CD1c-positive myeloid dendritic cell (primary cell): Measurements from ENCODE around the gene RBM15.

Experiments
- DNase-seq: peaks from one replicate; pipeline ENCODE4 v3.0.0-alpha.2; 2016; ENCODE audit errors: extremely low spot score

Gene RBM15

GRCh38 chr1:110355321-110355720 lies 16.1 kb downstream of the RBM15 start:
- DNase-seq, result no peak

GRCh38 chr1:110356379-110356778 lies 17.2 kb downstream of the RBM15 start:
- DNase-seq, result no peak

- DNase-seq, result no peak
Measured at GRCh38 chr1:110360431-110360830, 21.3 kb downstream of the RBM15 start.

DNA sequence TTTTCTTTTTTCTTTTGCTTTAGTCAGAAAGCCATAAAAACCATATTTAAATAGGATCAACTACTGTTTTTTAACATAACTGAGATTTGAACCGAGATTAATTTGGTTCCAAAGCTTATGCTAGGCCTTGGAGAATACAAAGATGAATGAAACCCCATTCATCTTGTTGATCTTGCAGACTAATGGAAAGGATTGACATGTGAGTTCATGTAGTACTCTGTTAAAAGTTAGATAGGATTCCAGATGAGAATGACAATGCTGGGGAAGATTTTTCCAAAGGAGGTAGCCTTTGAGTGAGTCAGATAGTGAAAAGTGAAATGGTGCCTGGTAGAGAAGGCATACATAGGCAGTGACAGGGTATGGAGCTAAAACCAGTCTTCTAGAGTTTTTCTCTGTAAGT lies 22.7 kb downstream of the RBM15 start:
- DNase-seq, result no peak

- DNase-seq, result no peak
Measured at GRCh38 chr1:110364221-110364620, 25.0 kb downstream of the RBM15 start.

DNA sequence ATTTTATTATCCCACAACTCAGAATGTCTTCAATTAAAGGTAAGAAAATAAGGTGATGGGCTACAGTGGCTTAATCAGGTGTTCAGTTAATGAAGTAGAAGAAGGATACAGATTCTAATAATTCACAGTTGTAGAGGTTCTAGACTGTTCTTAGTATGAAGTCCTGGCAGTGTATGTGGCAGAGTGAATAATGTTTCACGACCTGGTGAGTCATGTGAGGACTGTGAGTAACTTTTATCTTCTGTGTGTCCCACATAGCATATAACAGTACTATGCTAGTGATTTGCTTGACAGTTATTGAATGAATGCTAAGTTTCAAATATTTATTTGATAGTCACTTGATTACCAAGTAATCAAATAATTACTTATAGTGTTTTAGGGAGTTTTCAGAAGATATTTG lies 31.6 kb downstream of the RBM15 start:
- DNase-seq, result no peak

DNA sequence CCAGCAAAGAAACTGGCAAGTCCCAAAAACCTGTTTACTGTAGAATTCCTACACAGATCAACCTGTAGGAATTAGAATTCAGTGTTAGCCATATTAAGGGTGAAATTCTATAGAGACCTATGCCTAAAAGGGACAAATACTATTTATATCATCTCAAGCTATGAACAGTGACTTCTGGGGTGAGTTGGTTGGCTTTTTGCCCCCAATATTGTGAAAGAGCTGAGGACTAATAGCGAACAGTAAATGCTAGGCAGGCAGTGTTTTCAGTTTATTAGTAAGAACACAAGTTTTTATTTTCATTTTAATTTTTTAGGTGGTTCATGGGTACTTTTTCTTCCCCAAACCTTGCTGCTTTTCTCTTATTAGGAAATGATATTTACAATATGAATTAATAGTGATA lies 36.3 kb downstream of the RBM15 start:
- no peak for DNase-seq

GRCh38 chr1:110380672-110381283 lies 41.6 kb downstream of the RBM15 start:
- peak; percentile 44 for DNase-seq

GRCh38 chr1:110383251-110383990 lies 44.2 kb downstream of the RBM15 start:
- DNase-seq, result no peak

DNA sequence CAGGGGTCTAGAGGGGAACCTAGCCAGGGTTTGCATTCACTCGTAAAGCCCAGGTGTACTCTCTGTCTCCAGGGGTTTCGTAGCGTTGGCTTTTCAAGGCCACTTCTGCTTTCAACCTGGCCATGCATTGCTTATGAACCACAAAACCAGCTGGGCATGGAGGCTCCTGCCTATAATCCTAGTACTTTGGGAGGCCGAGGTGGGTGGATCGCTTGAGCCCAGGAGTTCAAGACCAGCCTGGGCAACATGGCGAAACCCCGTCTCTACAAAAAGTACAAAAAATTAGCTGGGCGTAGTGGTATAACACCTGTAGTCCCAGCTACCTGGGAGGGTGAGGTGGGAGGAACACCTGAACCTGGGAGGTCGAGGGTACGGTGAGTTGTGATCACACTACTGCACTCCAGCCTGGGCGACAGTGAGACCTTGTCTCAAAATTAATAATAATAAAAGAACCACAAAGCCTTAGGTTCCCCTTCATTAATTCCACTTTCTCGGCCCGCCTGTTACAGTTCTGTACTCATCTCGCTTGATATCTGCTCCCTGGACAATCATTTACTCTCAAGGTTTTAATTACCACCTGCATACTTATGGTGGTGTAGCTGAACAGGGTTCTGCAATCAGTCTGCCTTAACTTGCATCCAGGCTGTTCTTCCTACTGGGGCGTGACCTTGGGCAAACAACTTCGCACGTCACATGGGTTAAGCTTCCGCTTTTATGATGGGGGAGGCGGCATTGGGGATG lies 45.6 kb downstream of the RBM15 start:
- no peak for DNase-seq

GRCh38 chr1:110385369-110385768 lies 46.2 kb downstream of the RBM15 start:
- no peak for DNase-seq

GRCh38 chr1:110387048-110387754 lies 48.0 kb downstream of the RBM15 start:
- DNase-seq, result no peak

DNA sequence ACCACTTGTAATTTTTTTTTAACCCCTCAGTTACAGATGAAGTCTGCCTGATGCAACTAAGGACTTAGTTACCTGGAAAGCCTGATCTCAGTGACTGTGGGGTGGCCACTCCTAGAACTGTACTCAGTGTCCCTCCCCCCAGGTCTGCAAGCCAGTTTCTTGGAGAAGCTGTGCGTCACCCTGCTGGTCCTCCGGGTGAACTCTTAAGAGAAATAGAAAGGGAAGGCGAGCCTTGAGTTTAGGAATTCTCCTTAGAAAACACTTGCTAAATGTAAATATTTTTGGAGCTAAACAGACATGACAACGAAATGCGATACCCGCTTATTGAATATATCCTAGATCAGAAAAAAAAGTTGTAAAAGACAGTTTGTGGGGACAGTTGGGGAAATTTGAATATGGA lies 50.9 kb downstream of the RBM15 start:
- DNase-seq, result no peak

- DNase-seq, result no peak
Measured at GRCh38 chr1:110390692-110391245, 51.6 kb downstream of the RBM15 start, which contains the start of gene SLC16A4. SLC16A4 (minus strand) TSS chr1:110391026; CDS start chr1:110389323, 1,703 bp downstream.

GRCh38 chr1:110393286-110393685 lies 54.1 kb downstream of the RBM15 start:
- DNase-seq, result no peak

DNA sequence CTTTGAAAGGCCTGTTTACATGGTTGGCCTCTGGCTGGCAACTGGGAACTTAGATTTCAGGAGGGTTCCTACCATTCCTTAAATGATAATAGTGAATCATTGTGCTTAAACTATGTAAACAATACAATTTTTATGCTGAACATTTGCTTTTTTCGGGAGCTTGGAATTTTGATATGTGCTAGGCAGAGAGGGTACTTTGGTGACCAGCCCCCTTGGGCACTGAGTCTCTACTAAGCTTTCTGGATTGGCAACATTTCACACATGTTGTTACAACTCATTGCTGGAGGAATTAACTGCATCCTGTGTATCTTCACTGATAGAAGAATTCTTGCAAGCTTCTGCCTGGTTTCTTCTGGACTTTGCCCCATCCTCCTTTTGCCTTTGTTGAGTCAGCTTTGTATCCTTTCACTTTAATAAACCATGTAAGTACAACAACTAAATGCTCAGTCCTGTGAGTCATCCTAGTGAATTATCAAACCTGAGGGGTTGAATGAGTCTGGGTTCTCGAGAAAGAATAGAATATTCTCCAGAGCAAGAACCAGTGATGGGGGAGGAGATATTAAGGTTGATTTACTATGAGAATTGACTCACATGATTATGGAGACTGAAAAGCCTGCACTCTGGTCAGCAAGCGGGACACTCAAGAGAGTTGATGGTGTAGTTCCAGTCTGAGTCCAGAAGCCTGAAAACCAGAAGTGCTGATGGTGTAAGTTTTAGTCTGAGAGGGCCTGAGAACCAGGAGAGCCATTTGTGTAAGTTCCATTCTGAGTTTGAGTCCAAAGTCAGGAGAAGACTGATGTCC lies 54.7 kb downstream of the RBM15 start:
- DNase-seq, result no peak

DNA sequence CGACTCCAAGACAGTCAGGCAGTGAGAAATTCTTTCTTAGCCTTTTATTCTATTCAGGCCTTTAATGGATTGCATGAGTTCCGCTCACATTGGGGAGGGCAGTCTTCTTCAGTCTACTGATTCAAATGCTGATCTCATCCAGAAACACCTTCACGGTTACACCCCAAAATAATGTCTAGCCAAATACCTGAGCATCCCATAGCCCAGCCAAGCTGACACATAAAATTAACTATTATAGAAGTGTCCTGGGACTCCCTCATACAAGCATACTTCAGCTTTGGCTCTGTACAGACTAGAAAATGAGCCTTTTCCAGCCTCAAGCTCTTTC lies 55.3 kb downstream of the RBM15 start:
- no peak for DNase-seq
